Measurements from ENCODE around the gene TGFB3. TPM values are rescaled to one million over a fixed set of nuclear protein-coding genes. Genes with fewer than 3 reads are reported as not detected.

The TGFB3 gene
- total RNA-seq, 4 donors from 2014 or later, result 1.5 to 10.5 (median 5.0) TPM

GRCh38 chr14:75910048-75910447 is 71.7 kb downstream of the TGFB3 start:
- Histone ChIP-seq H3K4me1 (peaks cover 0 to 12% (median 0%) of the 10 kb centered on the region in 3 donors), H3K4me3 (no peak overlapping the region), H3K36me3 (no peaks in the 10 kb centered on the region), H3K27ac (no peak overlapping the region), H3K9me3 (no peaks in the 10 kb centered on the region), H3K27me3 (no peaks in the 10 kb centered on the region)
- TF ChIP-seq CTCF (IDR thresholded peaks at IDR 0.05) (no peak), POLR2A (IDR thresholded peaks at IDR 0.05) (no peak)
- 33 to 57% methylated on average over 2 of the region's 2 CpGs for WGBS, 2 donors
- intact Hi-C loops (cut with DNase I), result no loop called here
- no peak for DNase-seq

- no peak overlapping the region for H3K27ac ChIP-seq
Observed at GRCh38 chr14:75909630-75910029, 72.2 kb downstream of the TGFB3 start.

More at GRCh38 chr14:75909630-75910029, 72.2 kb downstream of the TGFB3 start:
- Histone ChIP-seq H3K4me1 (peaks cover 0 to 12% (median 0%) of the 10 kb centered on the region in 3 donors), H3K4me3 (no peak overlapping the region), H3K27me3 (no peaks in the 10 kb centered on the region), H3K36me3 (no peaks in the 10 kb centered on the region), H3K9me3 (no peaks in the 10 kb centered on the region)
- no peak for TF ChIP-seq POLR2A (IDR thresholded peaks at IDR 0.05)
- WGBS, 2 donors, result 90 to 94% methylated on average over 3 of the region's 3 CpGs
- intact Hi-C loops (cut with DNase I), result loop anchor here (5.0 kb wide), 1 partner anchor 73 kb away; the partner anchor contains the start of gene TGFB3
- DNase-seq, result no peak

Other genes with a start within 250 kb of the TGFB3 start
- 10 to 100 TPM; 15.4 to 28.8 (median 17.5) TPM for gene IFT43, start 3.8 kb upstream of the TGFB3 start, total RNA-seq
- 10 to 100 TPM; 20.1 to 40.8 (median 34.4) TPM for gene GPATCH2L, start 169.9 kb upstream of the TGFB3 start, total RNA-seq

All from esophagus squamous epithelium (tissue), 5 donors.